ACC112 (cell line): ENCODE results near the gene APOA4.

Experiments used
- H2AFZ ChIP-seq: fragments of 200-600 bp; sonication (generic); one replicate; pipeline ENCODE4 v1.6.0; 2017; ENCODE audit warnings: antibody characterized with exemption, low read length; ENCODE audit not compliant: unreplicated experiment
- H3K27ac ChIP-seq: fragments of 200-600 bp; sonication (generic); 2 replicates; pipeline ENCODE4 v1.5.1; 2014; ENCODE audit warnings: low read depth, mild to moderate bottlenecking, antibody characterized with exemption, low read length, moderate library complexity
- H3K27me3 ChIP-seq: fragments of 200-600 bp; sonication (generic); 2 replicates; pipeline ENCODE4 v1.6.1; 2014; ENCODE audit warnings: mild to moderate bottlenecking, antibody characterized with exemption, low read length, moderate library complexity, mixed read lengths; ENCODE audit not compliant: insufficient read depth
- H3K36me3 ChIP-seq: fragments of 200-600 bp; sonication (generic); 2 replicates; pipeline ENCODE4 v1.6.1; 2016; ENCODE audit warnings: mild to moderate bottlenecking, antibody characterized with exemption, low read length, moderate library complexity, mixed read lengths; ENCODE audit not compliant: insufficient read depth
- H3K4me1 ChIP-seq: fragments of 200-600 bp; sonication (generic); one replicate; pipeline ENCODE4 v1.6.1; 2016; ENCODE audit warnings: low read length, mixed read lengths; ENCODE audit not compliant: insufficient read depth, unreplicated experiment, control insufficient read depth
- H3K4me3 ChIP-seq: fragments of 200-600 bp; sonication (generic); 2 replicates; pipeline ENCODE4 v1.5.1; 2014; ENCODE audit warnings: mild to moderate bottlenecking, low read depth, low read length
- H3K79me2 ChIP-seq: fragments of 200-600 bp; sonication (generic); one replicate; pipeline ENCODE4 v1.6.0; 2016; ENCODE audit warnings: low read length; ENCODE audit not compliant: control insufficient read depth, unreplicated experiment, insufficient read depth

Gene APOA4

GRCh38 chr11:116861539-116861938, 38.4 kb upstream of the APOA4 start:
- Histone ChIP-seq H2AFZ (no peak overlapping the region), H3K4me1 (peaks cover 13% of the 10 kb centered on the region), H3K27me3 (no peaks in the 10 kb centered on the region), H3K27ac (peak overlapping the region; percentile 77), H3K4me3 (no peak overlapping the region), H3K79me2 (no peaks in the 10 kb centered on the region), H3K36me3 (peaks cover 28% of the 10 kb centered on the region; the same call in 1 of the 2 replicates)

DNA sequence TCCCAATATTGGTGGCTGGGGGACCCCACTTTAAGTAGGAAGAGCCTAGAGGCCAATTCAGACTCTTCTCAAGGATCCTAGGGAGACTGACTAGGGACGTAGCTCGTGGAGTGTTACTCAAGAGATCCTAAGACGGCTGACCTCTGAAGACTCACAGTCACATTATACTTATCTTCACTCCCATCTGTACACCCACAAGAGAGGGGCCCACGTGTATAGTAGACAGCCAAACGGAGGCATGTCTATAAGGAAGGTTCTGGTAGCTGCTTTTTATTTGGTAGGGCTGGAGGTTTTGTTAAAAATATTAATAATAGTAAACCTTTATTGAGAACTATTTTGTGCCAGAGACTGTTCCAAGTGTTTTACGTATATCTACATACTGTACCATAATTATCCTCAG, 37.2 kb upstream of the APOA4 start:
- H3K4me1 ChIP-seq = peaks cover 13% of the 10 kb centered on the region
- peaks cover 28% of the 10 kb centered on the region; the same call in 1 of the 2 replicates for H3K36me3 ChIP-seq
- H3K79me2 ChIP-seq = no peaks in the 10 kb centered on the region
- no peak overlapping the region for H3K4me3 ChIP-seq
- H2AFZ ChIP-seq = no peak overlapping the region
- no peaks in the 10 kb centered on the region for H3K27me3 ChIP-seq
- no peak overlapping the region for H3K27ac ChIP-seq

DNA sequence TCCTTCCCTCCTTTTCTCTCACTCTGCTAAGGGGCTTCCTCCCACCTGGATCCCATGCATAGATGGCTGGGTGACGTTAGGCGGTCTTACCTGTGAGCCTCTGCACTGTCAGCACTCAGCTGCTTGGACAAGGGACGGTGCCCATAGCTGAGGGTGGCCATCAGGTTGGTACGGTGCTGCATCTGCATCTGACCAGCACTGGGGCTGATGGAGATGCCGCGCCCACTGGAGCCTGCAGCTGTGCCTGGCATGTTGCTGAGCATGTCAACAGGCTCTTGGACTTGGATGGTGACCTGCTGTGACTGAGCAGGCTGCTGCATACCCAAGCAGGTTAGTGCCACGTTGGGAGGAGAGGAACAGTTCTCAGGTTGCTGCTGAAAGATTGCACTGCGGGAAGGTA, 36.1 kb upstream of the APOA4 start:
- Histone ChIP-seq H3K27ac (no peak overlapping the region), H3K4me3 (no peak overlapping the region), H2AFZ (no peak overlapping the region), H3K4me1 (peaks cover 17% of the 10 kb centered on the region), H3K79me2 (no peaks in the 10 kb centered on the region), H3K27me3 (no peaks in the 10 kb centered on the region), H3K36me3 (peaks cover 28% of the 10 kb centered on the region; the same call in 1 of the 2 replicates)

GRCh38 chr11:116857936-116858335, 34.8 kb upstream of the APOA4 start:
- H3K36me3 ChIP-seq = peaks cover 28% of the 10 kb centered on the region; the same call in 1 of the 2 replicates
- H3K27ac ChIP-seq = no peak overlapping the region

DNA sequence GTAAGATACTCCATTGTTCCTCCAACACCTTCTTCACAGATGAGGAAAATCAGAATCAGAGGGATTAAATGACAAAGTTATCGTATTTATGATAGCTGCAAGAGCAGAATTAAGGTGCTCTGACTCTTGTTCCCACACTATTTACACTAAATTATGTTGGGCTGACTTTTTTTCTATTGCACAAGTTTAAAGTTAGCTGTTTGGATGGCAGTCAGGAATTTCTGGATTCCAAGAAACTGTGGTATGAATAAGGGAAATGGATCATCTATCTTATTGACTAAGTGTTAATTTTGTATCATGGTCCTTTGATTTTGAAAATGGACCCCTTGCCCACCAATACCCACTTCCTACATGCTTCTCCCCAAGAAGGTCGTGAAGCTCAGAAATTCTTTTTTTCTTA, 34.2 kb upstream of the APOA4 start:
- H3K4me1 ChIP-seq = peaks cover 36% of the 10 kb centered on the region
- H3K79me2 ChIP-seq = no peaks in the 10 kb centered on the region
- H3K4me3 ChIP-seq = no peak overlapping the region
- H2AFZ ChIP-seq = no peak overlapping the region
- no peaks in the 10 kb centered on the region for H3K27me3 ChIP-seq
- H3K36me3 ChIP-seq = peaks cover 28% of the 10 kb centered on the region; the same call in 1 of the 2 replicates
- no peak overlapping the region for H3K27ac ChIP-seq

More at GRCh38 chr11:116857936-116858335, 34.8 kb upstream of the APOA4 start:
- H3K27me3 ChIP-seq = no peaks in the 10 kb centered on the region
- peaks cover 30% of the 10 kb centered on the region for H3K4me1 ChIP-seq
- H3K4me3 ChIP-seq = no peak overlapping the region
- no peak overlapping the region for H2AFZ ChIP-seq
- no peaks in the 10 kb centered on the region for H3K79me2 ChIP-seq

DNA sequence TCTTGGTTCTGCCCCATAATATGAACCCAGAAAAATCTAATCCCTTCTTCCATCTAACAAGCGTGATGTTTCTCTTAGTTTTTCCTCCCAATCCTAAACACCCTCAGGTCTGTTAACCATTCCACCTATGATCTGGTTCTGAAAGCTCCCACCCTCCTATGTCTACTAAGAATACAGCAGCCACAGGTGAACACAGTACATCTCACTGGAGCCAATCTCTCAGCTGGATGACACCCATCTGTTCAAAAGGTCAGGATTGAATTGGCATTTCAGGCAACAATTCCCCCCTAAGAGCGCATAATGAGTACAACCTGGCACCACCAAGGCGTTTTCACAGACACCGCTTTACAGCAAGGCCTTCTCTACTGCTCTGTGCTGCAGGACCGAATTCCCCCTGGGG, 33.3 kb upstream of the APOA4 start:
- Histone ChIP-seq H3K27ac (no peak overlapping the region), H3K36me3 (peaks cover 28% of the 10 kb centered on the region; the same call in 1 of the 2 replicates), H3K4me3 (no peak overlapping the region), H3K27me3 (no peaks in the 10 kb centered on the region), H3K4me1 (peaks cover 38% of the 10 kb centered on the region), H3K79me2 (no peaks in the 10 kb centered on the region), H2AFZ (no peak overlapping the region)

GRCh38 chr11:116855413-116855812, 32.3 kb upstream of the APOA4 start:
- Histone ChIP-seq H3K79me2 (no peaks in the 10 kb centered on the region), H3K36me3 (peaks cover 20% of the 10 kb centered on the region; the same call in 1 of the 2 replicates), H3K27ac (no peak overlapping the region), H2AFZ (no peak overlapping the region), H3K4me1 (peaks cover 36% of the 10 kb centered on the region), H3K4me3 (no peak overlapping the region), H3K27me3 (no peaks in the 10 kb centered on the region)

DNA sequence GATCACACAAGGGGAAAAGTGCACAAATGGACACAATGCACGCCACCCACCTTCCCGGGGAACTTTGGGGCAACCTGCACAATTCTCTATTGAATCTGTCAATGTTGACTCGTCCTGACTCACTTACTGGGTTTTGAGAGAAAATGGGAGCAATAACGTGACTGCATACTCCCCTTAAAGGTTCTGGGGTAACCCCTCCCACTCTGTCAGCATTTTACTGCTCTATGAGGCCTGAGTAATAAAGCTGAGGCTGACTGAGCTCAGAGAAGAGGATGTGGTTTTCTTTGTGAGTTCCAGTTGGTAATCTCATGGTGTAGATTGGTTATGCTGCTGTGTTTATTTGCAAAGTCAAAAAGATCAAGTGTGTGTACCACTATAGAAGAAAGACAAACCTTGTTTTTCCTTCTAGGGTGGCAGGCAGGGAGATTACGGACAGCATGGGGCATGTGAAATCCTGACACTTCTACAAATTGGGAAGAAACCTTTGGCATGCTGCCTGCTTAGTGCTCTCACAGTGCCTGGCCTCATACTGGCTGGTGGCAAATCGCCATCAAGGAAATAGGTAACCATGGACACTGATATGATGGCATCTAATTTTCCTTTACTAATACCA, 30.5 kb upstream of the APOA4 start:
- Histone ChIP-seq H3K79me2 (no peaks in the 10 kb centered on the region), H3K27me3 (no peaks in the 10 kb centered on the region), H2AFZ (no peak overlapping the region), H3K36me3 (peaks cover 18% of the 10 kb centered on the region; the same call in 1 of the 2 replicates), H3K27ac (peak overlapping the region; percentile 87), H3K4me1 (peaks cover 36% of the 10 kb centered on the region), H3K4me3 (peak overlapping the region; percentile 12; the same call in 1 of the 2 replicates)

- no peaks in the 10 kb centered on the region for H3K27me3 ChIP-seq
- H3K27ac ChIP-seq = peak overlapping the region; percentile 87
- H3K4me1 ChIP-seq = peaks cover 36% of the 10 kb centered on the region
- H3K4me3 ChIP-seq = peak overlapping the region; percentile 12; the same call in 1 of the 2 replicates
- H2AFZ ChIP-seq = no peak overlapping the region
- peaks cover 9% of the 10 kb centered on the region; the same call in 1 of the 2 replicates for H3K36me3 ChIP-seq
- no peaks in the 10 kb centered on the region for H3K79me2 ChIP-seq
Measured at GRCh38 chr11:116852261-116853031, 29.3 kb upstream of the APOA4 start.

DNA sequence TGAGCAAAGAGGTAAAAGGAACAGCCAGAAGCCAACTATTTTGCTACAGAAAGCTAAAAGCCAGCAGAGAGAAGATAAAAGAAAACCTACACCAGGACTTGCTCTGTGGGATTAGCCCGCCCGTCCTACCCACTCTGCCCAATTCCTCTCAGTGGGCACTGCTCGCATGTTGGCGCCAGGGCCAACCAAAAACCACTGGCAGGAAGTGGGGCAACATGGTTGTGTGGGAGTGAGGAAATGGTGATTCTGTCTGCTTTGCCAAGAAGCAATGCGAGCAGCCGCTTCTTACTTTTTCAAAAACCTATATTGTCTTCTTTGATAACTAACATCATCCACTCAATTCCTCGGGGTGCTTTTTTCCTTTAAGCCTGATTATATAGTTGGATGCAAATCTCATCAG, 28.5 kb upstream of the APOA4 start:
- H3K4me1 ChIP-seq = peaks cover 36% of the 10 kb centered on the region
- 0 out of 2 replicates have a peak overlapping the region, but pooled peaks have one; percentile 12 for H3K4me3 ChIP-seq
- no peaks in the 10 kb centered on the region for H3K79me2 ChIP-seq
- peak overlapping the region; percentile 87 for H3K27ac ChIP-seq
- no peaks in the 10 kb centered on the region for H3K27me3 ChIP-seq
- H3K36me3 ChIP-seq = peaks cover 1% of the 10 kb centered on the region; the same call in 1 of the 2 replicates
- no peak overlapping the region for H2AFZ ChIP-seq
